WTC11 (cell line): ENCODE data around the gene SLCO4C1.

Experiments used
- GABPB1 ChIP-seq: sonication (generic); formaldehyde crosslinking; IDR thresholded peaks from 2 replicates; pipeline ENCODE4 v1.8.1; 2023; ENCODE audit warnings: mild to moderate bottlenecking, missing genetic modification reagents
- TCF7 ChIP-seq: sonication (generic); formaldehyde crosslinking; IDR thresholded peaks from 2 replicates; pipeline ENCODE4 v1.8.0; 2022; ENCODE audit warnings: mild to moderate bottlenecking, low read depth, missing genetic modification reagents, moderate library complexity
- TF ChIP-seq, protein P1 (sequence below): fragments of 200-600 bp; IDR thresholded peaks from 2 replicates; pipeline ENCODE4 v1.8.0; 2022; ENCODE audit warnings: antibody characterized with exemption
- TF ChIP-seq, protein P2 (sequence below): sonication (generic); formaldehyde crosslinking; IDR thresholded peaks from 2 replicates; pipeline ENCODE4 v1.8.0; 2022; ENCODE audit warnings: mild to moderate bottlenecking, missing genetic modification reagents
- TF ChIP-seq, protein P3 (sequence below): sonication (generic); formaldehyde crosslinking; IDR thresholded peaks from 2 replicates; pipeline ENCODE4 v1.8.0; 2023; ENCODE audit warnings: missing genetic modification reagents

DNA sequence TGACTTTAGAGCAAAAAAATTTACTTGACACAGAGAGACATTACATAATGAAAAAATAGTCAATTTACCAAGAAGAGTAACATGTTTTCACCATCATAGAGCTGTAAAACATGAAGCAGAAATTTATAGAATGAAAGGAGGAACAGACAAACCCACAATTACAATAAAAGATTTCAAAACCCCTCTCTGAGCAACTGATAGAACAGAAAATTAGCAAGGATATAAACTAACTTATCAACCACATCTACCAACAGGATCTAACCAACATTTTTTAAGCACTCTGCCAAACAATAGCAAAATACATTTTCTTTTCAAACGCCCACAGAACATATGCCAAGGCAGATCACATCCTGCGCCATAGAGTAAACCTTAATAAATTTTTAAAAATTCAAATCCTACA, 17.9 kb downstream of the SLCO4C1 start:
- TF ChIP-seq TCF7 (CRISPR knock-in tag) (no peak), GABPB1 (no peak)
- TF ChIP-seq, protein P1, sequence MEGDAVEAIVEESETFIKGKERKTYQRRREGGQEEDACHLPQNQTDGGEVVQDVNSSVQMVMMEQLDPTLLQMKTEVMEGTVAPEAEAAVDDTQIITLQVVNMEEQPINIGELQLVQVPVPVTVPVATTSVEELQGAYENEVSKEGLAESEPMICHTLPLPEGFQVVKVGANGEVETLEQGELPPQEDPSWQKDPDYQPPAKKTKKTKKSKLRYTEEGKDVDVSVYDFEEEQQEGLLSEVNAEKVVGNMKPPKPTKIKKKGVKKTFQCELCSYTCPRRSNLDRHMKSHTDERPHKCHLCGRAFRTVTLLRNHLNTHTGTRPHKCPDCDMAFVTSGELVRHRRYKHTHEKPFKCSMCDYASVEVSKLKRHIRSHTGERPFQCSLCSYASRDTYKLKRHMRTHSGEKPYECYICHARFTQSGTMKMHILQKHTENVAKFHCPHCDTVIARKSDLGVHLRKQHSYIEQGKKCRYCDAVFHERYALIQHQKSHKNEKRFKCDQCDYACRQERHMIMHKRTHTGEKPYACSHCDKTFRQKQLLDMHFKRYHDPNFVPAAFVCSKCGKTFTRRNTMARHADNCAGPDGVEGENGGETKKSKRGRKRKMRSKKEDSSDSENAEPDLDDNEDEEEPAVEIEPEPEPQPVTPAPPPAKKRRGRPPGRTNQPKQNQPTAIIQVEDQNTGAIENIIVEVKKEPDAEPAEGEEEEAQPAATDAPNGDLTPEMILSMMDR = no peak
- TF ChIP-seq, protein P2, sequence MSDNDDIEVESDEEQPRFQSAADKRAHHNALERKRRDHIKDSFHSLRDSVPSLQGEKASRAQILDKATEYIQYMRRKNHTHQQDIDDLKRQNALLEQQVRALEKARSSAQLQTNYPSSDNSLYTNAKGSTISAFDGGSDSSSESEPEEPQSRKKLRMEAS (CRISPR knock-in tag) = no peak
- TF ChIP-seq, protein P3, sequence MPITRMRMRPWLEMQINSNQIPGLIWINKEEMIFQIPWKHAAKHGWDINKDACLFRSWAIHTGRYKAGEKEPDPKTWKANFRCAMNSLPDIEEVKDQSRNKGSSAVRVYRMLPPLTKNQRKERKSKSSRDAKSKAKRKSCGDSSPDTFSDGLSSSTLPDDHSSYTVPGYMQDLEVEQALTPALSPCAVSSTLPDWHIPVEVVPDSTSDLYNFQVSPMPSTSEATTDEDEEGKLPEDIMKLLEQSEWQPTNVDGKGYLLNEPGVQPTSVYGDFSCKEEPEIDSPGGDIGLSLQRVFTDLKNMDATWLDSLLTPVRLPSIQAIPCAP (CRISPR knock-in tag) = no peak
